ENCODE measurements around the gene THOP1.

DNA sequence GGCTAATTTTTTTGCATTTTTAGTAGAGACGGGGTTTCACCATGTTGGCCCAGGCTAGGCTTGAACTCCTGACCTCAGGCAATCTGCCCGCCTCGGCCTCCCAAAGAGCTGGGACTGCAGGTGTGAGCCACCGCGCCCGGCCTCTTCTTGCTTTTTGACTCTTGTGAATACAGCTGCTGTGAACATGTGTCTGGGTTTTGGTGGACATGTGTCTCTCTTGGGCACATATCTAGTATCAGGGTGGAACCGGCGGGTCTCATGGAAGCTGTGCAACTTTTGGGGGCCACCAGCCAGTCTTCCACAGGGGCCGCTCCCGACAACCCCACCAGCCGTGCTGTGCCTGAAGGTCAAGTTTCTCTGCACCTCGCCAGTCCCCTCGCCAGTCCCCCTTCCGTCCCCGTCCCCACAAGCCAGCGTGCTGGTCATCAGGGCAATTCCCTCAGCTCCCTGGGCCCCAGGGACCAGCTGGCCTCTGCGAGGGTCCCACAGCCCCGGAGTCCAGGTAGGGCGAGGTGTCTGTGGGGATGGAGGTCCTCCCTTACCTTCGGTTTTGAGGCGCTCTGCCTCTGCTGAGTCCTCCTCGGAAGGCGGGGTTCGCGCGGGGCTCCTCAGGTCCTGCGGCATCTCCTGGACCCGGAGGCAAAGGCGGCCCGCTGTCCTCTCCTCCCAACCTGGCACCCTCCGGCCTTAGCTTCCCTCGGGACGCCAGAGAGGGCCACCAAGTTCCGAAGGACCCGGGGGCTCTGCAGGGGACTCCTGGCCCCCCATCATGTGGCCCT is 18.5 kb upstream of the THOP1 start:
- TF ChIP-seq, protein P1, sequence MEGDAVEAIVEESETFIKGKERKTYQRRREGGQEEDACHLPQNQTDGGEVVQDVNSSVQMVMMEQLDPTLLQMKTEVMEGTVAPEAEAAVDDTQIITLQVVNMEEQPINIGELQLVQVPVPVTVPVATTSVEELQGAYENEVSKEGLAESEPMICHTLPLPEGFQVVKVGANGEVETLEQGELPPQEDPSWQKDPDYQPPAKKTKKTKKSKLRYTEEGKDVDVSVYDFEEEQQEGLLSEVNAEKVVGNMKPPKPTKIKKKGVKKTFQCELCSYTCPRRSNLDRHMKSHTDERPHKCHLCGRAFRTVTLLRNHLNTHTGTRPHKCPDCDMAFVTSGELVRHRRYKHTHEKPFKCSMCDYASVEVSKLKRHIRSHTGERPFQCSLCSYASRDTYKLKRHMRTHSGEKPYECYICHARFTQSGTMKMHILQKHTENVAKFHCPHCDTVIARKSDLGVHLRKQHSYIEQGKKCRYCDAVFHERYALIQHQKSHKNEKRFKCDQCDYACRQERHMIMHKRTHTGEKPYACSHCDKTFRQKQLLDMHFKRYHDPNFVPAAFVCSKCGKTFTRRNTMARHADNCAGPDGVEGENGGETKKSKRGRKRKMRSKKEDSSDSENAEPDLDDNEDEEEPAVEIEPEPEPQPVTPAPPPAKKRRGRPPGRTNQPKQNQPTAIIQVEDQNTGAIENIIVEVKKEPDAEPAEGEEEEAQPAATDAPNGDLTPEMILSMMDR (IDR thresholded peaks at IDR 0.05), result no peak
- no peak for TF ChIP-seq POLR2A (IDR thresholded peaks at IDR 0.05)
